Amniotic epithelial cell (primary cell): ENCODE results near the gene CSMD2.

ENCODE experiments used
- DNase-seq: peaks from one replicate; pipeline ENCODE4 v3.0.0-alpha.2; 2010; ENCODE audit warnings: low read depth

The CSMD2 gene

DNA sequence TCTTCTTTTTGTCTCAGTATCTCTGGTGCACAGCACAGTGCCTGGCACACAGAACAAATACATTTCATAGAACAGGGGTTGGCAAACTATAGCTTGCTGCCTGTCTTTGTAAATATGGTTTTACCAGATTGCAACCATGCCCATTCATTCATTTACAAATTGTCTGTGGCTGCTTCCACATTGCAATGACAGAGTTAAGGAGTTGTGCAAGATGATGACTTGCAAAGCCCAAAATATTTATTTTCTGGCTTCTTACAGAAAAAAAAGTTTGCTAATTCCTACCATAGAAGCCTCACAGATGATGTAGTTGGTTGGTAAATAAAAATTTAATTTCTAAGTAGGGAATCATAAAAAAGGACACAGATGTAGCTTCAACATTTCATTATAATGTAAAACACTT is 312.3 kb downstream of the CSMD2 start:
- no peak for DNase-seq

DNA sequence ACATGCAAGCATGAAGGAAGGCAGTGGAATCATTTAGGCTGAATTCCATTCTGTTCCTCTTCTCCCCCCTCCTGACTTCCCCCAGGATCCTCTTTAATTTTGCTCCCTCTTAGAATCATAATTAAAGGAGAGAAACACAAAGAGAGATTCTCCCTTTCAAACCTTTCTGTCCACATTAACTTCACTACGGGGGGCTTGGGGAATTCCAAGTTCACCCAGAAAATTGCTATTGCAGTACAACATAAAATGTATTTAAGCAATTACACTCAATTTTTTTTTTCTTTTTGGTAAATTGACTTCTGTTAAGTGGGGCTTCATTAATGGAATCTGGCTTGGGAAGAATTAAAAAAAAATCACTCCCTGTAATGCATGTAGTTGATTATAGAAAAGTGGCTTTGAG is 314.5 kb downstream of the CSMD2 start:
- no peak for DNase-seq

DNA sequence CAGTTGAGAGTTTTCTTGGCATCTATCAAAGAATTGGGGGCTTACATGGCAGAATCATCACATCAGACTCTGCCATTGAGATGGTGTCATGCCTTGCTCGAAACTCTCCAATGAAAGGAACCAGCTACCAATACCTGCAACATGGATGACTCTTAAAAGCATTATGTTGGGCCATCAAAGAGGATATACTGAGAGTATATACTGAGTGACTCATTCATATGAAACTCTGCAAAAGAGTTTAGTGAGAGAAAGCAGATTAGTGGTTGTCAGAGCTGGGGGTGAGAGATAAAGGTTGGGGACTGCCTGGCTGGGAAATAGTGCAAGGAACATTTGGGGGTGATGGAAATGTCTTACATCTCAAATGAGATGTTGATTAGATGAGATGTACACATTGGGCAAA is 315.8 kb downstream of the CSMD2 start:
- no peak for DNase-seq

DNA sequence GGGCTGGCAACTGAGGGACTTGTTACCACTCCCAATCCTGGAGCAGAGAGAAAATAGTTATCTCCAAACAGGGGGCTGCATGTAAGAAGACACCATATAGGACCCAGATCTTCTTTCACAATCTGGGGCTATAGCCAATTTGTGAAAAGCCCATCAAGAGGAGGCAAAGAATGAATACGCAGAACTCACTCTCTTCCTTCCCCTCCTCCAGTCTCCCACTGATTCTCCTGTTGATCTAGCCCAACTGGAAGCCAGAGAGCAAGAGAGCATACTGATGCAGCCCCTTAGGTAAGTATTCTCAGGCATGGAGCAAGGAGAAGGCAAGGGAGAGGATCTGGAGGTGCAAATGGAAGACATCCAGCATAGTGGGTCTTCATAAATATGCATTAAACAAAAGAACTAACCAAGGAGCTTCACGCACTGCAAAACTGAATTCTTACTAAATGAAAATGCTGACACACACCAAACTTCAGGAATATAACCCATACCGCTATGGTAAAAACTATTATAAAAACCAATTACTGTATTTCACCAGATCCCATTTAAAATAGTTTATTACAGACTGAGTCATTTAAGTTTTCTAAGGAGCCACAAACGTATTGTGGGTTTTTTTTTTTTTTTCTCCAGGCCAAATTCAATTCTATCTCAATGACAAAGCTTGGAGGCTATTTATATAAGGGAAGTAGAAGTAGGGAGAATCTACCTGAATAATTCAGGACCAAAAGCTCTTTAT is 316.7 kb downstream of the CSMD2 start:
- DNase-seq, result no peak

DNA sequence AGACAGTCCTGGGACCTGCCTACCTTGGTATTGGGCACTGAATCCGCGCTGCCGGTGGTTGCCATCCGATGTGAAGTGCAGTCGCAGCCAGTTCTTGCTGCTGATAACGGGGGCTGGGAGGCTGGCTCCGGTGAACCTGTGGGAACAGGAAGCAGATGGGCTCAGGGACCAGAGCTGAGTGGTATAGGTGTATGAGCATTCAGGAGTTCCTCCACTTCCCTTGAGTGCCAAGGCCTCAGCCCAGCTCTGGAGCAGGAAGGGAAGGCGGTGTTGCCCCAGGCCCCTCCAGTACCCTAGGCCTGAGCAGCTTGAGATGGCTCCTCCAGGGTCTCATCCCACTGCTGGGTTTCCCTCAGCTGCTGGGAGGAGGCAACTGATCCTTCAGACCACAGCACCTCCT is 318.2 kb downstream of the CSMD2 start:
- DNase-seq, result no peak

DNA sequence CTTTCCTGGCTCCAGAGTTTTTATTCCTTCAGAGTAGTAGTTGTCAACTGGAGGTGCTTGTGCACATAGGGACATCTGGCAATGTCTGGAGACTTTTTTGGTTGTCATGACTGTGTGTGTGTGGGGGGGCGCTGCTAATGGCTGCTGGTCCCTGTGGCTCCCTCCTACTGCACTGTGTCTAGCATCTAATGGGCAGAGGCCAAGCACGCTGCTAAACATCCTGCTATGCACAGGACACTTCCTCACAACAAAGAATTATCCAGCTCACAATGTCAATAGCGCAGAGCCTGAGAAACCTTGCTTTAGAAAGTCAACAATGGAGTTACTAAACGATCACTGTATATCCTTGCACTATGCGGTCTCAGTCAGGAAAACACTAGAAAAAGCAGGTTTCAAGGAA is 320.9 kb downstream of the CSMD2 start:
- DNase-seq, result no peak

DNA sequence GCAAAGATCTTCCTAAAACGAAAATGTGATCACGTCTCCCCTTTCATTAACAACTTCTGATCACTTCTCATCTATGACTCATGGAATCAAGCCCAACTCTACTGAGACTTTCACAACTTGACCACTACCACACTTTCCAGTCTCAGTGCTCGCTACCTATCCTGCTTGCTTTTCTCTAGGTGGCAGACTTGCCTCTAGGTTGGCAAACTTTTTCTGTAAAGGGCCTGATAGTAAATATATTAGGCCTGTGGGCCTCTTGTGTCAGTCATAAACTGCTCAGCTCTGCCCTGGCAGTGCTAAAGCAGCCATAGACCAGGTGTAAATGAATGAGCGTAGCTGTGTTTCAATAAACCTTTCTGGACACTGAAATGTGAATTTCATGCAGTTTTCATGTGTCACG is 322.7 kb downstream of the CSMD2 start:
- DNase-seq, result no peak

DNA sequence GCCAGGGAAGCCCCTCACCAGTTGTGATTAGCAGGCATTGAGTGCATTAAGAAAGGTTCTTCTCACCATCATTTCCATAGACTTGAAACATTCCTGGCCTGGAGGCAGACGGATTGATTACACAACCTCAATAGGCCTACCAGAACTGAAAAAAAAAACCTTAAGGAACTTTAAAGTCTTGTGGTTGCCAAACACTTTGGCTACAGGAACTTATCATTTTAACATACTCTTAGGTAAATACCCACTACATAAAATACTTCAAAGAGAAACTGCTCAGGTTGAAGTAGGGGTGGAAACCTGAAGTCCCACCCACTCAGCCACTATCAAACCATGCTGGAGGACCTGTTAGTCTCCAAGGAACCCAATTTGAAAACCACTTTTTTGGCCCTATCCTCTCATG is 323.5 kb downstream of the CSMD2 start:
- DNase-seq, result no peak

DNA sequence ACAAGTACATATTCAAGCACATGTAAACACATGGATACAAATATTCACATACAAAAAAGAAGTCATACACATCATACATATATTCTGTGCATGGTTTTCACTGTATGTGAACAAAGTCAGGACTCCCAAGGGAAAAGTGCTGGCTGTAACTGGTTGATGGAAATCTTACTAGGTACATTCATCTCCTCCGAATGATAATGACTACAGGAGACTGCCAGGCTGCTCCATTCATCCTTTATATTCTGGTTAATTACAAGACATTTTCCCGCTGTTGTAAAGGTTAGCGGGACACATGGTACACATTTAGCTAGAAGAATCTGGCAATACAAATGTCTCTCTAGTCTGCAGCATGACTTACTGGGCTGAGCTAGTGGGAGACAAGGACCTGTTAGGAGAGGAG is 327.4 kb downstream of the CSMD2 start:
- no peak for DNase-seq

DNA sequence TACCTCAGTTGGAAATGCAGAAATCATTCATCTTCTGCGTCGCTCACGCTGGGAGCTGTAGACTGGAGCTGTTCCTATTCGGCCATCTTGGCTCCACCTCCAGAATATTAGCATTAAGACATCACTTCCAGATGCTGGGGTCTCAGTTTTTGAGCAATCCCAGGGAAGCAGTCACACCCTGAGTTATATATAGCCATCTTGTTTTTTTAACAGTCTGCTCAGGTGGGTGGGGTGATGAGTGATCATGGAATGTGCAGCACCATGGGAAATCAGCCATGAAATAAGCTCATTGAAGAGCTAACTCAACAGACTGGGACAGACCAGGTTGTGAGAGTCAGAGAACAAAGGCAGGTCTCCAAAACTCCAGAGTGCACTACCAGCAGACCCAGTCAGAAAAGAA is 328.1 kb downstream of the CSMD2 start:
- DNase-seq, result no peak

DNA sequence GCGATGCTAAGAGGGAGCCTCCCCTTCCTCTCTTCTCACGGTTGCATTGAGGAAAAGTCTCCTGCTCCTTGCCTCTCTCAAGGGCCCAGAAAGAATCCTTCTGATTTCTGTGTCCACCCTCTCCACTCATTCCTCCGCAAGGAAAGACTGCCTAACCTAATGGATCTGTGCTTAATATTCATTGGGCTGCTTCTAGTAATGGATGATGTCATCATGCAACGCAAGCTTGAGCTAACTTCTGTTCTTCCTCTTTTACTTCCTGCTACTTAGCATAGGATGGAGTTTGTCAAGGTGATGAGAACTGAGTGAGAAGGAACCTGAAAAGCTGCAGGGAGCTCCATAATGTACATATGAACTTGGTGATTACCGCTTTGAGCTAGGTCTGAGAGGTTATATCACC is 336.4 kb downstream of the CSMD2 start:
- no peak for DNase-seq

DNA sequence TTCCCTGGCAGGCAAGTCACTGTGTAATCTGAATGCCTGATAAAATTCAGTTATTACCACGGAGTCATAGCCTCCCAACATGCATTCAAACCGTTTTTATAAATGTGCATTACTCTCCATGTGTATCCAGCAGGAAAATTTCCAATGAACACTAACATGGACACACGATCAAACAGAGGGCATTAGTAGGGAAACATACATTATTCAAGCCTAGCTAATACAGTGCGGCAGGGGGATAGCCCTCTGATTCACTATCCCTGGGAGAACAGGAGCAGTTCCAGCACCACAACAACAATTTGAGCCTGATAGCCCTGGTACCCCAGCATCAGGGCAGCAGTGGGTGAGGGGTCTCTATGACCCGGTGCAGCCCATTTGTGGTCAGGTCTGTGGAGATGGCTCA is 337.0 kb downstream of the CSMD2 start:
- DNase-seq, result no peak

DNA sequence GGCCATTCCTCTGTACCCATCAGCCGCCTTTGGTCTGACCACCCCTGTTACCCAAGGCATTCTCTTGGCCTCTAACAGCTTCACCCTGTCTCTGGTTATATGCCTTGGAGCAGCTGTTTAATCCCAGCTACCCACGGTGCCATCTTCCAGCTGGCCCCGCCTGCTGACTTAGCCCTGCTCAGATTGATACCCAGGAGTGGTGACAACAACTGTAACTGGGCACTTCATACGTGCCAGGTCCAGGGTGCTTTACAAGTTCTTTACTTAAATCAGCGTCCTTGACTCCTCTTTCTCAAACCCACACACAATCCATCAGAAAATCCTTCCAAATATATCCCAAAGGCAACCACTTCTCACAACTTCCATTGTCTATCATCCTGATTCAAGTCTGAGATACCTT is 338.3 kb downstream of the CSMD2 start:
- DNase-seq, result no peak

DNA sequence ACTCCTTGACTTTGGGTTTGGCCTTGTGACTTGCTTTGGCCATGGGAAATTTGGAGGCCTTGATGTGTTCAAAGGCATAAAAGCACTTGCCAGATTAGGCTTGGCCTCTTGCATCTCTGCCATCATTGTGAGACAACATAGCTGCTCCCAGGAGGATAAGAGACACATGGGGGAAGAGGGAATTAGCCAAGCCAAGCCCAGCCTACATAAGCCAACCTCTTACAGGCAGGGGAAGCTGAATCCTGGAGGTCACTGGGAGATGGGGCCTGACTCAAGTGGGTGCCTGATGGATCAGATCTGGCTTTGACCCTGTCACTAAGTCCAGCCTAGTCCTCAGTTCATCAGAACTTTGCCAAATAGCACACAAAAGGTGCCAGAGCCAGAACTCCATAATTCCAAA is 338.7 kb downstream of the CSMD2 start:
- no peak for DNase-seq

DNA sequence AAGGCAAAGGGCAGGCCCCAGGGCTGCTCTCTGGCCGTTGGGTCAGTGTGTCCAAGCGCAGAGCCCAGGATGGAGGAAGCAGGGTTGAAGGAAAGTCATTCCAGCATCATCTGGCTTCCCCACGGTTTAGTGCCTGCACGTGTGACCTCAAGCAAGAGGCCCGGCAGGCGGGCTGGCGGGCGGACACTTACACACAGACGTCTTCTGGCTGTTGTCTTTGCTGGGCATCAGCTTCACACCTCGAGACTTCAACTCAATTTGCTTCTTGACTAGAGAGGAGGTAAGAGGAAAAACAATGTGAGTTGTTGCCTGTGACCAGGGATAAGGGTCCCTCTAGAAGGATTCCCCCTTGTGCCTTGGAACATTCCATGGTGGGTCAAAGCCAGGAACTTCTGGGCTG is 339.5 kb downstream of the CSMD2 start:
- no peak for DNase-seq

DNA sequence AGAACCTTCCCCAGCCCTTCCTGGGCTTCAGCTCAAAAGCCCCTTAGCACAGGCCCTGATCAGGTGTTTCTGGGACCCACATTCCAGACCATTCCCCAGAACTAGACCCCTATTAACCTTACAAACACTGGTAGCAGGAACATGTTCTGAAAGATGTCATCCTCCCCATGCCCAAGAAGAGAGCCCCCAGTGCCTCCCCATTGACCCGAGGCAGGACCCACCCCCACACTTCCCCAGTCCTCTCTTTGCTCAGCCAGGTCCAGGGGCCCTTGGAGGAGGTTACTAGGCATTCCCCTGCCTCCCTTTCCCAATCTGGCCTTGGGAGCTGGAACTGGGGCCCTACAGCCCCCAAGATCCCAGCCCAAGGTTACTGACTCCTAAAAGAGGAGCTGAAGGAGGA is 340.1 kb downstream of the CSMD2 start:
- DNase-seq, result no peak

DNA sequence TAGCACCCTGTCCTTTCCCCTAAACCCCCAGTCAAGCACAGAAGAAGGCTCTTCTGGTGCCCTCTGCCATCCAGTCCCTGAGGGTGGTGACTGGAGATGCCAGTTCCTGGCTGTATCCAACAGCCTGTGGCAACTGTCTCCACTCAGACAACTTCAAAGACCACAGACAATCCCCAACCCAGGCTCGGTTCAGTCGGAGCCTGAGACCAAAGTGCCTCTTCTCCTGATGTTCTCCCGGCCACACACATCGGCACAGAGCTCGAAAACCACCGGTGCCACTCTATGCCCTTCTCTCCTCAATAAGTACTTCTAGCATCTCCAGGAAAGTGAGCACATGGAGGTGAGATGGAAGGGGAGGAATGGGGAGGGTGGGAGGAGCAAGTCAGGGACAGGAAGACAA is 340.7 kb downstream of the CSMD2 start:
- no peak for DNase-seq

DNA sequence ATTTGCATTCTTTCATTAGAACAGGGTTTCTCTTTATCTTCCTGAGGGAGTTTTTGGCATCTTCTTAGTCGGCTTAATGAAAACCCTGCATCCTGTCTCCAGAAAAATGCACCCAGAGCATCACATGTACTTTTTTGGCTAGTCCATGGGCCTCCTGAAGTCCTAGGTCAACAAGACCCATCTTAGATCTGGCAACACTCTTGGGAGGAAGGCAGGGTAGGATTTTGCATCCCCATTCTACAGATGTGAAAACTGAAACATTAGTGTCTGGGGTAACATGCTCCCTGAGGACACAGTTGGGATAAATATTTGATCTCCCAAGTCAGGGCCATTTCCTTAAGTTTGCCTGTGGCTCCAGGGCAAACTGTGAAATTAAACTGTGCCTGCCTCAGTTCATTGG is 341.2 kb downstream of the CSMD2 start:
- no peak for DNase-seq

DNA sequence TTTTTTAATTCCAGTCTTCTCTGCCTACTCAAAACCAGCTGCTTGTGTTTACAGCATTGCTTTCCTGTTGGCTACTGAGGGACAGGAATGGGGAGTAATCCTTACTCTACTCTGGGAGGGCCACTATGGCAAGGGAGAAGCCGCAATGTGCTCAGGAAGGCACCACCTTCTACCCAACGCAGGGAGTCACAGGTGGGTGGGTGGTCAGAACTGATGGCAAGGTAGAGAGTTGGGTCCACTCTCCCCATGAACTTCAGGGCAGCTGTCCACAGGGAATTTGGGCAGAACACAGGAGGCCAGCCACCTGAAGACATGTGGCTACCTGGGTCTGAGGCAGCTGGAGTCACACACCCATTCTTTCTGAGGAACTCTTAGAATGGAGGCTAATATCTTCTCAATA is 341.6 kb downstream of the CSMD2 start:
- no peak for DNase-seq

DNA sequence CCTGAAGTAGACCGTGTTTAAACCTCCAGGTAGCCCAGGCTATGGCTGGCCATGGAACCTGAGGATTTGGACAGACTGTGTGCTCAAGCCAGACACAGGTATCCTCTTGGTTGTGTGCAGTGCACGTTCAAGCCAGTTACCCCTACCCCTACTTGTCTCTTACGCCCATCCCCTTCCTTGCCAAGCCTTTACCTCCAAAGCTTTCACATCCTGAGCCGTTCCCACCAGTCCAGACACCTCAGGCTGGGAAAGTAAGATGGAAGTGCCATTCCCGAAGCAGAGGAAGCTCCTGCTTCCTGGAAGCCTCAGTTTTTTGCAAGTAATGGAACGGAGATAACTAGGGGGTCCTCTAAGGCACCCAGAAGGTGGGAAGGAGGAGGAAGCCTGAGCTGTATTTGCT is 342.6 kb downstream of the CSMD2 start:
- no peak for DNase-seq

DNA sequence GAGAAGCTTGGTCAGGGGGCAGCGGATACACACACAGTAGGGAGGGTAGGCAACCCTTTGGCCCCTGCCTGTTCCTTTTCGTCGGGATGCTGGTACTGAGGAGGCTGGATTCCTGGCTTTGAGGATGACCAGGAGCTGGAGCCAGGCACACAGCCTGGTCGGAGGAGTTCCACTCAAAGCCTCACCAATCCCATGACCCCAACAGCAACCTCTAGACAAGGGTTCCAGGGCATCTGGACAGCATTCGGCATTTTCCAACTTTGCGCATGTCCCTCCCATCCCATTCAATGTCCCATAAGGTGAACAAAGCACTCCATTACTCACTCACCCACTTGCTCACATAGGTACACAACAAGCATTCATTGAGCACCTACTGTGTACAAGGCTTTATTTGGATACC is 343.7 kb downstream of the CSMD2 start:
- DNase-seq, result no peak

DNA sequence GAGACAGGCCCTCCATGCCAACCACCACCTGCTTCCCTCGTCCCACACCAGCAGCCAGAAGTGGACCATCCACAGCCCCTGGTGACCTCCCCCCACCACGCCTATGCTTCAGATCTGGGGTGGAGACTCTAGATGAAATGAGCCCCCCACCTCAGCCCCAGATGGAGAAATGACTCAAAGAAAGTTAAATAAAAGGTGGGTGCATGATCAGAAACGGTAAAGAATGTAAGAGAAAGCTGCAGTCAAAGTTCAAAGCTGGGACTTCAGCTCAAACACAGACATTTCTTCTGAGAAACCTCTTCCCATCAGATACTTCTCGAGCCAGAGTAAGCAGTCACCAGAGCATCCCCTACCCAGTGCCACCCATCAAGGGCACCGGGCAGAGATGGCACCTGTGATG is 344.2 kb downstream of the CSMD2 start:
- no peak for DNase-seq

DNA sequence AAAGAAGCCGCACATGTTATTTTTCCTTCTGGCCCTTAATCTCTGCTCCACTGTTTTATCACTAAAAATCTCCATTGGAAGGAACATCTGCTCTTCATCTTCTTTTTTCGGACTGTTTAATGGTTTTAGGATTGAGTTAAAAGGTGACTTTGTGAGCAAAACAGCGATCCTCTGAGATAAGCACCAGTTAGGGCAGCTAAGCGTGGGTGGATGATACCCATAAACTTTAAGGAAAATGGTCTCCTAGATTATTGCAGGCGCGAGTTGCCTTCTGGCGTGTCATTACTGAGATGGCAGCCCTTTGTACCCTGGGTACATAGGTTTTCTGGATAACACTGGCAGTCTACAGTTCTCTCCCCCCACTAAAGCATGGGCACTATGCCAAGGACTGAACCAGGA is 345.1 kb downstream of the CSMD2 start:
- no peak for DNase-seq

DNA sequence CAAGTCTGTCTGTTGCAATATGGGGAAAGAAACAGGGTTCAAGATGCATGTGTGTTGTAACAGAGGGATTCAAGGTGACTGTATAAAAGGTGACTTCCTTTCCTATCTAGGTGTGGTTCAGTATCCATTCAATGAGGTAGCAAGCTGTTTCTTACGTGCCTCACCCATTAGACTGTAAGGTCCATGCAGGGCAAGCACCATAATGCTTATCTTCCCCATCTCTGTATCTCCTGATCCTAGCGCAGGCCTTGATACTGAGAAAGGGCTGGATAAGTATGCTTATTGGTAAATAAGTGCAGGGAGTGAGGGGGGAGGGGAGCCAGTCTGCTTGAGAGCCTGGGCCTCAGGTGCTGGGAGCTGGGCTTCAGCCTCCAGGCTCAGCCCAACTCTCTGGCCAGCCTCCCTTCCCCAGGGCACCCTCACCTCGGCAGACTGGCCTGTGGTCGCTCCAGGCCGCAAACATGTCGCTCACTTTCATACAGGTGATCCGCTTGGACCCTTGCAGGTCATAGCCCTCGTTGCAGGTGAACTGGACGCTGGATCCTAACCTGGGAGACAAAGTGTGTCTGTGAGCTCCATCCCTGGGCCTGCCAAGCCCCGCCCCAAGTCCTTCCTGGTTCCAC is 345.6 kb downstream of the CSMD2 start:
- DNase-seq, result no peak
